Renal cortex interstitium (tissue), 11 donors: Measurements from ENCODE around the gene AHNAK2. TPM values are rescaled to one million over a fixed set of nuclear protein-coding genes. Genes with fewer than 3 reads are reported as not detected.
A peak's percentile ranks its signal among the peaks of the same experiment; 100 is the strongest.

Source experiments
- DNase-seq, 11 donors: peaks; one replicate each; pipeline ENCODE4 v3.0.0-alpha.2; 2013; ENCODE audit warnings: low read depth in 9 of 11, low spot score in 4 of 11; ENCODE audit errors: extremely low read depth in 1 of 11
- polyA plus RNA-seq, 3 donors: library from polyadenylated mRNA; unstranded; fragments of 120-200 nt; gene quantifications; one replicate each; pipeline ENCODE4 v1.2.1, GENCODE V29; 2013; ENCODE audit not compliant: insufficient read length in 3 of 3

AHNAK2 gene
- polyA plus RNA-seq, 3 donors, result 1.7 to 2.5 (median 2.2) TPM

- DNase-seq, result no peak
These were observed 14.3 kb upstream of the AHNAK2 start for GRCh38 chr14:104992501-104992900.

- no peak for DNase-seq
These were observed 13.7 kb upstream of the AHNAK2 start for GRCh38 chr14:104991896-104992230.

GRCh38 chr14:104989951-104990303 is 11.8 kb upstream of the AHNAK2 start:
- no peak for DNase-seq

GRCh38 chr14:104989236-104989950 is 11.2 kb upstream of the AHNAK2 start:
- DNase-seq, result no peak

- no peak for DNase-seq
These were observed 8.5 kb upstream of the AHNAK2 start for GRCh38 chr14:104986487-104987164.

GRCh38 chr14:104985675-104986486 is 7.7 kb upstream of the AHNAK2 start, which contains the start of gene CLBA1:
Gene CLBA1 (plus strand): TSS chr14:104985788. CDS start chr14:104986432, 644 bp downstream.
- DNase-seq, result peak; percentile 71 to 90 (median 86)

- no peak for DNase-seq
These were observed 6.1 kb upstream of the AHNAK2 start for GRCh38 chr14:104984056-104984894.

GRCh38 chr14:104983231-104983721 is 5.1 kb upstream of the AHNAK2 start:
- DNase-seq, result no peak

- DNase-seq, result no peak
These were observed 4.5 kb upstream of the AHNAK2 start for GRCh38 chr14:104982548-104983230.

- no peak for DNase-seq
These were observed 3.7 kb upstream of the AHNAK2 start for GRCh38 chr14:104981699-104982541.

GRCh38 chr14:104980611-104981531 is 2.7 kb upstream of the AHNAK2 start:
- DNase-seq, result no peak

- no peak for DNase-seq
These were observed 1.8 kb upstream of the AHNAK2 start for GRCh38 chr14:104979758-104980610.

GRCh38 chr14:104978746-104979691 is 845 bp upstream of the AHNAK2 start:
- DNase-seq, result no peak

GRCh38 chr14:104977008-104977680 is 1.0 kb downstream of the AHNAK2 start:
- DNase-seq, result no peak
